A549 (cell line): Measurements from ENCODE around the gene ANKRD13D. TPM values are rescaled to one million over a fixed set of nuclear protein-coding genes. Genes with fewer than 3 reads are reported as not detected.

Experiments
- ATAC-seq, 2 experiments: fragments of 200-7000 bp in 1 of 2; fragments of >200 bp in 1 of 2; cut with Nextera tagmentation in 1 of 2; cut with Tn5 transposase in 1 of 2; 3 replicates each; pipeline versions ENCODE4 v1.8.0 to v1.9.1; 2018 to 2020; ENCODE audit warnings: mild to moderate bottlenecking in 1 of 2, moderate library complexity in 1 of 2
- CTCF ChIA-PET: fragments of 300-600 bp; sonication (Branson Sonifier 250); formaldehyde crosslinking; extraction: SDS; loops from one replicate; lab custom pipeline; 2021; ENCODE audit warnings: antibody characterized with exemption, inconsistent platforms; lab: Yijun Ruan, JAX
- POLR2A ChIA-PET: fragments of 350-600 bp; formaldehyde crosslinking; extraction: SDS; loops from one replicate; lab custom pipeline; 2021; ENCODE audit warnings: antibody characterized with exemption, inconsistent platforms; lab: Yijun Ruan, JAX
- DNase-seq, 2 experiments: peaks; one replicate each; pipeline versions ENCODE4 v3.0.0 to v3.0.0-alpha.2; 2011 to 2016; ENCODE audit warnings: low read depth in 1 of 2, low spot score in 1 of 2
- FAIRE-seq: peaks from 2 replicates; lab custom pipeline; 2011; peaks lifted over from hg19 to GRCh38; lab: Jason Lieb, UNC
- H3K27ac ChIP-seq, 2 experiments: fragments of >200 bp; sonication (Bioruptor Twin); formaldehyde crosslinking; 3 replicates each; pipeline ENCODE4 v1.5.1; 2016 to 2017
- H3K4me1 ChIP-seq: fragments of >200 bp; sonication (Bioruptor Twin); formaldehyde crosslinking; 3 replicates; pipeline ENCODE4 v1.6.1; 2016
- H3K4me2 ChIP-seq: fragments of >200 bp; sonication (Bioruptor Twin); formaldehyde crosslinking; 3 replicates; pipeline ENCODE4 v1.6.1; 2016
- H3K4me3 ChIP-seq: fragments of >200 bp; sonication (Bioruptor Twin); formaldehyde crosslinking; 3 replicates; pipeline ENCODE4 v1.5.1; 2016
- H3K9me3 ChIP-seq: fragments of >200 bp; sonication (Bioruptor Twin); formaldehyde crosslinking; 3 replicates; pipeline ENCODE4 v1.6.1; 2016
- CBX2 ChIP-seq: fragments of 200-600 bp; sonication (generic); IDR thresholded peaks from 2 replicates; pipeline ENCODE4 v1.6.1; 2016; ENCODE audit warnings: low read depth, mild to moderate bottlenecking, borderline replicate concordance
- CBX8 ChIP-seq: fragments of 200-600 bp; sonication (generic); IDR thresholded peaks from 2 replicates; pipeline ENCODE4 v1.6.1; 2016
- CEBPB ChIP-seq, 2 experiments: fragments of >200 bp in 1 of 2; sonication (Bioruptor Twin) in 1 of 2; formaldehyde crosslinking in 1 of 2; IDR thresholded peaks; 2 replicates each; pipeline ENCODE4 v1.6.1; 2012 to 2016
- EHMT2 ChIP-seq: fragments of 200-600 bp; sonication (generic); IDR thresholded peaks from 2 replicates; pipeline ENCODE4 v1.6.1; 2016; ENCODE audit warnings: antibody characterized with exemption, low read depth, mild to moderate bottlenecking, moderate library complexity
- ELK1 ChIP-seq: fragments of 150-350 bp; IDR thresholded peaks from 2 replicates; pipeline ENCODE4 v1.6.1; 2014; ENCODE audit warnings: low read depth, mild to moderate bottlenecking, low read length
- ESRRA ChIP-seq: fragments of 150-350 bp; IDR thresholded peaks from 2 replicates; pipeline ENCODE4 v1.6.1; 2014; ENCODE audit warnings: mild to moderate bottlenecking, low read length, borderline replicate concordance
- GATA3 ChIP-seq: IDR thresholded peaks from 2 replicates; pipeline ENCODE4 v1.6.1; 2012; ENCODE audit warnings: borderline replicate concordance
- HDAC2 ChIP-seq: fragments of 200-600 bp; sonication (generic); IDR thresholded peaks from 2 replicates; pipeline ENCODE4 v1.6.1; 2016
- HES2 ChIP-seq: fragments of >200 bp; sonication (Bioruptor Twin); formaldehyde crosslinking; IDR thresholded peaks from 2 replicates; pipeline ENCODE4 v1.6.1; 2016
- HEYL ChIP-seq: fragments of 250-450 bp; sonication (Bioruptor Pico); IDR thresholded peaks from 2 replicates; pipeline ENCODE4 v1.8.0; 2021; ENCODE audit warnings: mild to moderate bottlenecking, moderate library complexity
- HOXB13 ChIP-seq: fragments of 250-450 bp; sonication (Bioruptor Pico); IDR thresholded peaks from 2 replicates; pipeline ENCODE4 v1.5.0; 2020; ENCODE audit warnings: low read depth, mild to moderate bottlenecking, moderate library complexity
- HOXB5 ChIP-seq: fragments of 250-450 bp; sonication (Bioruptor Pico); IDR thresholded peaks from 2 replicates; pipeline ENCODE4 v1.5.0; 2020; ENCODE audit warnings: mild to moderate bottlenecking, moderate library complexity
- KDM1A ChIP-seq: fragments of 200-600 bp; sonication (generic); IDR thresholded peaks from 2 replicates; pipeline ENCODE4 v1.6.1; 2016; ENCODE audit warnings: low read depth, mild to moderate bottlenecking
- KDM5A ChIP-seq: fragments of 200-600 bp; sonication (generic); IDR thresholded peaks from 2 replicates; pipeline ENCODE4 v1.6.1; 2016; ENCODE audit warnings: antibody characterized with exemption, mild to moderate bottlenecking
- MAFK ChIP-seq: fragments of 450-650 bp; IDR thresholded peaks from 2 replicates; pipeline ENCODE4 v1.6.1; 2014; ENCODE audit not compliant: partially characterized antibody
- NFE2L2 ChIP-seq: fragments of 150-350 bp; conservative IDR thresholded peaks from 2 replicates; pipeline ENCODE4 v1.6.1; 2014; ENCODE audit warnings: low read length
- NPAS2 ChIP-seq: fragments of 250-450 bp; sonication (Bioruptor Pico); IDR thresholded peaks from 2 replicates; pipeline ENCODE4 v1.8.0; 2022; ENCODE audit warnings: mild to moderate bottlenecking, moderate library complexity, borderline replicate concordance
- ZSCAN20 ChIP-seq: fragments of 250-450 bp; sonication (Bioruptor Pico); IDR thresholded peaks from 2 replicates; pipeline ENCODE4 v1.8.0; 2022; ENCODE audit warnings: mild to moderate bottlenecking, moderate library complexity
- WGBS: methylation state at CpG from one replicate; pipeline ENCODE4 v1.1.6; 2017; ENCODE audit errors: missing lambda C conversion rate; 5-methylcytosine and 5-hydroxymethylcytosine counted together
- polyA plus RNA-seq, 4 experiments: library from polyadenylated mRNA; depleted of rRNA in 3 of 4; stranded (reverse); fragments of >200 nt; fragmentation: RNase III in 1 of 4; extraction: RNeasy Plus Mini Kit Qiagen cat#74134 plus additional on column Dnase treatment in 1 of 4; gene quantifications; 2 replicates in 3 of 4; 3 replicates in 1 of 4; pipeline ENCODE4 v1.2.3, GENCODE V29; 2011 to 2017
- TF ChIP-seq, protein P1 (sequence below): fragments of 200-600 bp; sonication (generic); IDR thresholded peaks from 2 replicates; pipeline ENCODE4 v1.6.1; 2016; ENCODE audit warnings: antibody characterized with exemption, mild to moderate bottlenecking, moderate library complexity
- TF ChIP-seq, protein P2 (sequence below): fragments of >200 bp; sonication (Bioruptor Twin); formaldehyde crosslinking; IDR thresholded peaks from 3 replicates; pipeline ENCODE4 v1.5.1; 2016

Gene ANKRD13D
- polyA plus RNA-seq, 2 of the 4 experiments (the other 2 are of a cell fraction), result 17.0 to 24.2 TPM

DNA sequence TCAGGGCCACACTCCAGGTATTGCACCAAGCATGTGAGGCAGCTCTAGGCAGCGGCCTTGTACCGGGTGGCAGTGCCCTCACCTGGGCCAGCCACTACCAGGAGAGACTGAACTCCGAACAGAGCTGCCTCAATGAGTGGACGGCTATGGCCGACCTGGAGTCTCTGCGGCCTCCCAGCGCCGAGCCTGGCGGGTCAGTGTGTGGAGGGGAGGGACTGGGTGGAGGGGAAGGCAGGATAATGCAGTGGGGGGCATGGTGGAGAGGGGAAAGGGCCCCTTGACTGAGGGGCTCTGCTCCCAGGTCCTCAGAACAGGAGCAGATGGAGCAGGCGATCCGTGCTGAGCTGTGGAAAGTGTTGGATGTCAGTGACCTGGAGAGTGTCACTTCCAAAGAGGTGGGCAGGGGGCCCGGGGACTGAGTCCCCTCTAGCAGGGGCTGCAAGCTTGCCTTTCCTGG lies 18.5 kb downstream of the ANKRD13D start:
- CTCF ChIA-PET, result interaction anchor here (0.6 to 3.6 kb wide), 9 partner anchors 10 to 181 kb away, joined by 3 to 33 read pairs (median 4); partner anchors contain the start of gene ANKRD13D
- H3K27ac ChIP-seq, result no peak overlapping the region
- FAIRE-seq, result no peak
- H3K4me1 ChIP-seq, result peaks cover 20% of the 10 kb centered on the region; the same call in 2 of the 3 replicates
- DNase-seq, result no peak
- H3K4me3 ChIP-seq, result no peak overlapping the region
- TF ChIP-seq HES2, result no peak
- TF ChIP-seq HEYL (CRISPR knock-in tag), result no peak
- no peak for ATAC-seq
- POLR2A ChIA-PET, result interaction anchor here (1.3 kb wide), 1 partner anchor 10 kb away, joined by 7 read pairs; no protein-coding TSS in a partner anchor
- H3K4me2 ChIP-seq, result no peak overlapping the region
- H3K9me3 ChIP-seq, result no peaks in the 10 kb centered on the region
- 91% methylated on average over 9 of the region's 12 CpGs for WGBS

DNA sequence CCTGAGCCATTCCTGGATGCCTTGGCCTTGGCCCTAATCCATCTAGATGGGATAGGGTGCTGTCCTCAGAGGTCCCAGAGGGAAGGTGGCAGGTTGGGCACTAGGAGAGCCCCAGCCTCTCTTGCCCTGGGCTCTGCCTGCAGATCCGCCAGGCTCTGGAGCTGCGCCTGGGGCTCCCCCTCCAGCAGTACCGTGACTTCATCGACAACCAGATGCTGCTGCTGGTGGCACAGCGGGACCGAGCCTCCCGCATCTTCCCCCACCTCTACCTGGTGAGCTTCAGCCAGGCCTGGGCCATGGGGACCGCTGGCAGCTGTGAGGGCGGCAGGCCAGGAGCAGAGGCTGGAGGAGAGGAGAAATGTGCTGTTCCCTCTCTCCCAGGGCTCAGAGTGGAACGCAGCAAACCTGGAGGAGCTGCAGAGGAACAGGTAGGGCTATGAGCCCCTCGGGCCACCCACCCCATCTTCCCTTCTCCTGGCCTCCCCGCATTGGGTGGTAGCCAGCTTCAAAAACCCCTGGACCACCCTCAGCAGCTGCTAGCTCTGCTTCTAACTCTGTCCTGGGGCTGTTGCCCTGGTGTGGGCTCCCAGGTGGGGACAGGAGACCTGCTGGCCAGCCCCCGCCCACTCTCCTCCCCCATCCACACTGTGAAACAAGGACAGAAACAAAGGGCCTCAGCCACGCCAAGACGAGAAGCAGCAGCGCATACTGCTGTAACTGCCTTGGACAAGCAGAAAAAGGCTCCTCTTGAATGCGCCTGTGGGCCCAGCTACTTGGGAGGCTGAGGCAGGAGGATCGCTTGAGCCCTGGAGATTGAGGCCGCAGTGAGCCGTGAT lies 19.1 kb downstream of the ANKRD13D start:
- POLR2A ChIA-PET, result interaction anchor here (1.3 kb wide), 1 partner anchor 9 kb away, joined by 7 read pairs; no protein-coding TSS in a partner anchor
- TF ChIP-seq EHMT2 (no peak), KDM5A (no peak), CBX2 (no peak), HOXB5 (no peak), CBX8 (no peak), MAFK (no peak), ESRRA (no peak), CEBPB (IDR thresholded peaks at IDR 0.05) (no peak), ELK1 (no peak), ZSCAN20 (CRISPR knock-in tag) (no peak), HOXB13 (CRISPR knock-in tag) (no peak), HDAC2 (no peak), GATA3 (no peak), NFE2L2 (no peak), KDM1A (no peak), HES2 (no peak), NPAS2 (CRISPR knock-in tag) (no peak)
- TF ChIP-seq, protein P1, sequence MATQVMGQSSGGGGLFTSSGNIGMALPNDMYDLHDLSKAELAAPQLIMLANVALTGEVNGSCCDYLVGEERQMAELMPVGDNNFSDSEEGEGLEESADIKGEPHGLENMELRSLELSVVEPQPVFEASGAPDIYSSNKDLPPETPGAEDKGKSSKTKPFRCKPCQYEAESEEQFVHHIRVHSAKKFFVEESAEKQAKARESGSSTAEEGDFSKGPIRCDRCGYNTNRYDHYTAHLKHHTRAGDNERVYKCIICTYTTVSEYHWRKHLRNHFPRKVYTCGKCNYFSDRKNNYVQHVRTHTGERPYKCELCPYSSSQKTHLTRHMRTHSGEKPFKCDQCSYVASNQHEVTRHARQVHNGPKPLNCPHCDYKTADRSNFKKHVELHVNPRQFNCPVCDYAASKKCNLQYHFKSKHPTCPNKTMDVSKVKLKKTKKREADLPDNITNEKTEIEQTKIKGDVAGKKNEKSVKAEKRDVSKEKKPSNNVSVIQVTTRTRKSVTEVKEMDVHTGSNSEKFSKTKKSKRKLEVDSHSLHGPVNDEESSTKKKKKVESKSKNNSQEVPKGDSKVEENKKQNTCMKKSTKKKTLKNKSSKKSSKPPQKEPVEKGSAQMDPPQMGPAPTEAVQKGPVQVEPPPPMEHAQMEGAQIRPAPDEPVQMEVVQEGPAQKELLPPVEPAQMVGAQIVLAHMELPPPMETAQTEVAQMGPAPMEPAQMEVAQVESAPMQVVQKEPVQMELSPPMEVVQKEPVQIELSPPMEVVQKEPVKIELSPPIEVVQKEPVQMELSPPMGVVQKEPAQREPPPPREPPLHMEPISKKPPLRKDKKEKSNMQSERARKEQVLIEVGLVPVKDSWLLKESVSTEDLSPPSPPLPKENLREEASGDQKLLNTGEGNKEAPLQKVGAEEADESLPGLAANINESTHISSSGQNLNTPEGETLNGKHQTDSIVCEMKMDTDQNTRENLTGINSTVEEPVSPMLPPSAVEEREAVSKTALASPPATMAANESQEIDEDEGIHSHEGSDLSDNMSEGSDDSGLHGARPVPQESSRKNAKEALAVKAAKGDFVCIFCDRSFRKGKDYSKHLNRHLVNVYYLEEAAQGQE, result no peak
- TF ChIP-seq, protein P2, sequence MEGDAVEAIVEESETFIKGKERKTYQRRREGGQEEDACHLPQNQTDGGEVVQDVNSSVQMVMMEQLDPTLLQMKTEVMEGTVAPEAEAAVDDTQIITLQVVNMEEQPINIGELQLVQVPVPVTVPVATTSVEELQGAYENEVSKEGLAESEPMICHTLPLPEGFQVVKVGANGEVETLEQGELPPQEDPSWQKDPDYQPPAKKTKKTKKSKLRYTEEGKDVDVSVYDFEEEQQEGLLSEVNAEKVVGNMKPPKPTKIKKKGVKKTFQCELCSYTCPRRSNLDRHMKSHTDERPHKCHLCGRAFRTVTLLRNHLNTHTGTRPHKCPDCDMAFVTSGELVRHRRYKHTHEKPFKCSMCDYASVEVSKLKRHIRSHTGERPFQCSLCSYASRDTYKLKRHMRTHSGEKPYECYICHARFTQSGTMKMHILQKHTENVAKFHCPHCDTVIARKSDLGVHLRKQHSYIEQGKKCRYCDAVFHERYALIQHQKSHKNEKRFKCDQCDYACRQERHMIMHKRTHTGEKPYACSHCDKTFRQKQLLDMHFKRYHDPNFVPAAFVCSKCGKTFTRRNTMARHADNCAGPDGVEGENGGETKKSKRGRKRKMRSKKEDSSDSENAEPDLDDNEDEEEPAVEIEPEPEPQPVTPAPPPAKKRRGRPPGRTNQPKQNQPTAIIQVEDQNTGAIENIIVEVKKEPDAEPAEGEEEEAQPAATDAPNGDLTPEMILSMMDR, result no peak
- TF ChIP-seq, all 56 proteins: peak for 0
- no peak overlapping the region for H3K4me2 ChIP-seq
- FAIRE-seq, result no peak
- no peak for DNase-seq
- CTCF ChIA-PET, result interaction anchor here (0.6 to 3.6 kb wide), 14 partner anchors 9 to 235 kb away, joined by 3 to 33 read pairs (median 4); partner anchors contain the start of gene ANKRD13D
- H3K27ac ChIP-seq, result no peak overlapping the region
- peaks cover 19% of the 10 kb centered on the region; the same call in 2 of the 3 replicates for H3K4me1 ChIP-seq
- H3K4me3 ChIP-seq, result no peak overlapping the region
- ATAC-seq, result no peak
- WGBS, result 90% methylated on average over 15 of the region's 20 CpGs
- no peaks in the 10 kb centered on the region for H3K9me3 ChIP-seq
